Sigmoid colon (tissue), 7 donors: Measurements from ENCODE around the gene CSRP2. TPM values are rescaled to one million over a fixed set of nuclear protein-coding genes. Genes with fewer than 3 reads are reported as not detected.

Experiments
- DNase-seq: peaks from one replicate; pipeline ENCODE4 v3.0.0-alpha.2; 2019
- H3K27ac ChIP-seq, 4 donors: fragments of 200-600 bp; sonication (generic); one replicate each; pipeline ENCODE4 v1.5.1; 2016 to 2019; ENCODE audit warnings: mild to moderate bottlenecking in 1 of 4
- H3K27me3 ChIP-seq, 3 donors: fragments of 200-600 bp; sonication (generic); one replicate each; pipeline ENCODE4 v1.5.1; 2019; ENCODE audit warnings: mild to moderate bottlenecking in 1 of 3
- H3K36me3 ChIP-seq, 4 donors: fragments of 200-600 bp; sonication (generic); one replicate each; pipeline ENCODE4 v1.5.1; 2016 to 2019
- H3K4me1 ChIP-seq, 4 donors: fragments of 200-600 bp; sonication (generic); one replicate each; pipeline ENCODE4 v1.5.1; 2017 to 2019
- H3K4me3 ChIP-seq, 4 donors: fragments of 200-600 bp; sonication (generic); one replicate each; pipeline ENCODE4 v1.5.1; 2017 to 2019; ENCODE audit warnings: mild to moderate bottlenecking in 2 of 4, moderate library complexity in 1 of 4
- H3K9me3 ChIP-seq, 4 donors: fragments of 200-600 bp in 3 of 4; sonication (generic) in 3 of 4; one replicate each; pipeline versions ENCODE4 v1.5.1 to v1.6.1; 2013 to 2019
- CTCF ChIP-seq, 4 experiments: fragments of 450-650 bp in 3 of 4; fragments of 200-600 bp in 1 of 4; IDR thresholded peaks; one replicate each; pipeline ENCODE4 v1.5.1; 2016 to 2019; ENCODE audit warnings: antibody characterized with exemption in 4 of 4, mild to moderate bottlenecking in 3 of 4, moderate library complexity in 2 of 4
- EP300 ChIP-seq, 4 donors: sonication (generic); formaldehyde crosslinking; IDR thresholded peaks; one replicate each; pipeline ENCODE4 v1.6.1; 2017; ENCODE audit warnings: antibody characterized with exemption in 4 of 4
- POLR2A ChIP-seq, 2 donors: fragments of 450-650 bp; IDR thresholded peaks; one replicate each; pipeline ENCODE4 v1.6.1; 2016; ENCODE audit warnings: antibody characterized with exemption in 2 of 2, mild to moderate bottlenecking in 2 of 2, moderate library complexity in 2 of 2
- POLR2AphosphoS5 ChIP-seq, 4 donors: sonication (generic); formaldehyde crosslinking; IDR thresholded peaks; one replicate each; pipeline ENCODE4 v1.6.1; 2017; ENCODE audit warnings: antibody characterized with exemption in 4 of 4
- WGBS, 2 donors: extraction: QIAGEN DNeasy Blood & Tissue Kit; methylation state at CpG; one replicate each; pipeline ENCODE4 v1.1.7; 2013; 5-methylcytosine and 5-hydroxymethylcytosine counted together
- intact Hi-C: fragments of 100-400 bp; cut with DNase I; formaldehyde crosslinking; loops from one replicate; pipeline ENCODE4 v1.15.1; 2023
- polyA plus RNA-seq, 3 donors: library from polyadenylated mRNA; stranded (reverse); fragments of 200-250 nt; gene quantifications; one replicate each; pipeline ENCODE4 v1.2.3, GENCODE V29; 2013
- total RNA-seq, 4 donors: library from RNA; depleted of rRNA; stranded (reverse); fragments of >200 nt; gene quantifications; one replicate each; pipeline ENCODE4 v1.1.0, GENCODE V29; 2016
- donor health status: healthy with polysubstance abuse.
- donor health status: Bipolar disorder and iron deficiency.
- donor health status: healthy.

CSRP2 gene
- total and polyA plus RNA-seq, 7 donors: 3.2 to 46.2 (median 12.7) TPM

DNA sequence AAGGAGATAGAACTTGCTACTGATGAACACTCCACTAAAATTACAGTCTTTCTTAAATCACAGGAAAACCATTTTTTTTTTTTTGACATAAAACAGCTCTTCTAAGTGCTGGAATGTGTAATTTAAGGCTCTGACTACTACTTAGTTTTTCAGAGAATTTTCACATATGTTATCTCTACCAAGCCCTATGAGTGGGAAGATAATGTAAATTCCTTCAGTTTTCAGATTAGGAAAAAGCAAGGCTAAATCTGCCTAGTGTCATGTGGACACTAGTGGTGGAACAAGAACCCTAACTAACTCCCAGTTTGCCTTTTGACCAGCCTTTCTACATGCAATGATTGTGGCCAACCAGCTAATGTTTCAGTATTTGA lies 37.3 kb upstream of the CSRP2 start:
- DNase-seq: no peak
- Histone ChIP-seq H3K36me3 (no peaks in the 10 kb centered on the region), H3K4me1 (no peaks in the 10 kb centered on the region), H3K4me3 (no peak overlapping the region), H3K9me3 (no peaks in the 10 kb centered on the region), H3K27ac (no peak overlapping the region), H3K27me3 (no peaks in the 10 kb centered on the region)
- TF ChIP-seq POLR2A (IDR thresholded peaks at IDR 0.05) (no peak), CTCF (IDR thresholded peaks at IDR 0.05) (no peak)
- intact Hi-C loops: no loop called here

DNA sequence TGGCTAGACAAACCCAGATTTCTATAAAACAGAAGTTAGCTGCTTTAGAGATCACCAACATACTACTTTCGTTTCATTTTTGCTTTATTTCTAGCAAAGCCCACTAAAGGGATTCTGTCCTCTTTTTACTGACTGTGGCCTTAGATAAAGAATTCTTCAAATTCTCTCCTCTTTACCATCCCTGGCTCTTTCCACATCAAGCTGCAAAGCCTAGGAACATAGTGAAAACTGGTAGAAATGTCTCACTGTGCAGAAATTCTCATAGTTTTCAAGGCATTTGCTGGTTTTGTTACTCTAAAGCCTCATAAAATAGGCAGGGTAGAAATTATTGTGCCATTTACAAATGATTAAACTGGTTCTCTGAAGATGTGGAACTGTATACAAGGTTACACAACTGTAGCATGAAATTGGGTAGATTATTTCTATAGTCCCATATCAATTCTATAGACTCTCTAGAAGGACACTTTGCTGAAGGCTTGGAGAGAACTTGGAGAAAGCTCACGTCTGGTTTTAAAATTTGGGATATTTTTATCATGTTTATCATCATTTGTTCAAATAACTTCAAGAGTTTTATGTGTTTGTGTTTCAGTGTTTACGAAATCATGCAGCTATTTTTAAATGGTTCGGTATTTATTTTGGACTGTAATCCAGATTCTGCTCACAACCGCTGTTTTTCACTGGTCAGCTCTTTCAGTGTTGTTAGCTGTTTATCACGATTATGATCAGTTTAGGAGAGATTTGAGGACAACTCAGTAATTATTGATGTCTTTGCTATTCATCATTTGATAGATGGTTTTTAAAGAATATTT lies 36.7 kb upstream of the CSRP2 start:
- no peaks in the 10 kb centered on the region for H3K36me3 ChIP-seq
- no peak for DNase-seq
- 62 to 63% methylated on average over 6 of the region's 6 CpGs for WGBS, 2 donors
- H3K27ac ChIP-seq: no peak overlapping the region
- no peaks in the 10 kb centered on the region for H3K27me3 ChIP-seq
- peak in 1 of 4 donors; percentile 11 for TF ChIP-seq POLR2AphosphoS5 (IDR thresholded peaks at IDR 0.05)
- TF ChIP-seq EP300 (IDR thresholded peaks at IDR 0.05): no peak
- intact Hi-C loops: no loop called here
- H3K9me3 ChIP-seq: no peaks in the 10 kb centered on the region
- H3K4me3 ChIP-seq: no peak overlapping the region
- no peaks in the 10 kb centered on the region for H3K4me1 ChIP-seq

- Histone ChIP-seq H3K27ac (no peak overlapping the region), H3K4me1 (no peaks in the 10 kb centered on the region), H3K9me3 (no peaks in the 10 kb centered on the region), H3K36me3 (no peaks in the 10 kb centered on the region), H3K27me3 (no peaks in the 10 kb centered on the region), H3K4me3 (no peak overlapping the region)
- intact Hi-C loops: no loop called here
- TF ChIP-seq POLR2A (IDR thresholded peaks at IDR 0.05) (no peak), POLR2AphosphoS5 (IDR thresholded peaks at IDR 0.05) (no peak), CTCF (IDR thresholded peaks at IDR 0.05) (no peak), EP300 (IDR thresholded peaks at IDR 0.05) (no peak)
- DNase-seq: no peak
- 52 to 74% methylated on average over 2 of the region's 2 CpGs for WGBS, 2 donors
Observed at GRCh38 chr12:76914102-76914859, 35.5 kb upstream of the CSRP2 start.

GRCh38 chr12:76909290-76909689 lies 30.5 kb upstream of the CSRP2 start:
- 84 to 88% methylated on average over 4 of the region's 4 CpGs for WGBS, 2 donors
- Histone ChIP-seq H3K36me3 (no peaks in the 10 kb centered on the region), H3K4me1 (no peaks in the 10 kb centered on the region), H3K9me3 (no peaks in the 10 kb centered on the region), H3K4me3 (no peak overlapping the region), H3K27me3 (no peaks in the 10 kb centered on the region), H3K27ac (no peak overlapping the region)
- intact Hi-C loops: no loop called here
- no peak for DNase-seq
- TF ChIP-seq POLR2A (IDR thresholded peaks at IDR 0.05) (no peak), POLR2AphosphoS5 (IDR thresholded peaks at IDR 0.05) (no peak), EP300 (IDR thresholded peaks at IDR 0.05) (no peak), CTCF (IDR thresholded peaks at IDR 0.05) (no peak)

DNA sequence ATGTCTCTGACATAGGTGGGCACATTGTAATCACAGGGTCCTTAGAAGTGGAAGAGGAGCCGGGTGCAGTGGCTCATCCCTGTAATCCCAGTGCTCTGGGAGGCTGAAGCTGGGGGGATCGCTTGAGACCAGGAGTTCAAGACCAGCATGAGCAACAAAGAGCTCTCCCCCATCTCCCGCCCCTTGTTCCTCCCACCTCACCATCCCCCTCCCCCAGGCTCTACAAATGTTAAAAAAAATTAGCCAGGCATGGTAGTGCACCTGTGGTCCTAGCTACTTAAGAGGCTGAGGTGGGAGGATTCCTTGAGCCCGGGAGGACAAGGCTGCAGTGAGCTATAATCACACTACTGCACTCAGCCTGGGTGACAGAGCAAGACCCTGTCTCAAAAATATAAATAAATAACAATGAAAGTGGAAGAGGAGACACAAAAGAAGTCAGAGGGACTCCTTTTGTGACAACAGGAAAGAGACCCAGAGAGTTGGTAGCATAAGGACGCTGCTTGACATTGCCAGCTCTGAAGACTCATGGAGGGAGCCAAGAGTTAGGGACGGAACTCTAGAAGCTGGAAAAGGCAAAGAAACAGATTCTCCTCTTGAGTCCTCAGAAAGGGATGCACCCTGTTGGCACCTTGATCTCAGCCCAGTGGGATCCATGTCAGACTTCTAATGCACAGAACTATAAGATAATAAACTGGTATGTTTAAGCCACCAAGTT lies 29.6 kb upstream of the CSRP2 start:
- no peak overlapping the region for H3K4me3 ChIP-seq
- H3K4me1 ChIP-seq: no peaks in the 10 kb centered on the region
- H3K9me3 ChIP-seq: no peaks in the 10 kb centered on the region
- no peak for DNase-seq
- intact Hi-C loops: no loop called here
- H3K27me3 ChIP-seq: no peaks in the 10 kb centered on the region
- WGBS, 2 donors: 69 to 73% methylated on average over 6 of the region's 6 CpGs
- no peak for TF ChIP-seq EP300 (IDR thresholded peaks at IDR 0.05)
- TF ChIP-seq CTCF (IDR thresholded peaks at IDR 0.05): no peak
- TF ChIP-seq POLR2A (IDR thresholded peaks at IDR 0.05): no peak
- TF ChIP-seq POLR2AphosphoS5 (IDR thresholded peaks at IDR 0.05): no peak
- no peak overlapping the region for H3K27ac ChIP-seq
- H3K36me3 ChIP-seq: no peaks in the 10 kb centered on the region
